ENCODE measurements around the gene NKAIN2.
A peak's percentile ranks its signal among the peaks of the same experiment; 100 is the strongest.

NKAIN2 gene

GRCh38 chr6:123879749-123880148 lies 76.1 kb downstream of the NKAIN2 start:
- H3K4me3 ChIP-seq (ENCODE audit: low read length in 2 of 2) = no peak overlapping the region
- no peaks in the 10 kb centered on the region for H3K36me3 ChIP-seq (ENCODE audit: control insufficient read depth in 2 of 2, insufficient read depth in 2 of 2, low read length in 2 of 2)
- no peak overlapping the region for H3K9ac ChIP-seq (ENCODE audit: low read length in 2 of 2)
- no peaks in the 10 kb centered on the region for H3K27me3 ChIP-seq (ENCODE audit: control insufficient read depth in 1 of 2, insufficient read depth in 2 of 2, low read length in 2 of 2)
- H3K9me3 ChIP-seq (ENCODE audit: control insufficient read depth in 2 of 2, low read length in 2 of 2) = peaks cover 0 to 2% of the 10 kb centered on the region in 2 donors
- H3K27ac ChIP-seq (ENCODE audit: low read length) = no peak overlapping the region
- H3K4me1 ChIP-seq (ENCODE audit: control insufficient read depth, insufficient read depth, low read length) = no peaks in the 10 kb centered on the region

GRCh38 chr6:123888771-123889513 lies 85.3 kb downstream of the NKAIN2 start:
- H3K27ac ChIP-seq (ENCODE audit: low read length) = no peak overlapping the region

GRCh38 chr6:123895346-123895745 lies 91.7 kb downstream of the NKAIN2 start:
- Histone ChIP-seq H3K27ac (ENCODE audit: low read length) (no peak overlapping the region), H3K9me3 (ENCODE audit: control insufficient read depth in 2 of 2, low read length in 2 of 2) (no peaks in the 10 kb centered on the region), H3K36me3 (ENCODE audit: control insufficient read depth in 2 of 2, insufficient read depth in 2 of 2, low read length in 2 of 2) (no peaks in the 10 kb centered on the region), H3K4me3 (ENCODE audit: low read length in 2 of 2) (no peak overlapping the region), H3K27me3 (ENCODE audit: control insufficient read depth in 1 of 2, insufficient read depth in 2 of 2, low read length in 2 of 2) (no peaks in the 10 kb centered on the region), H3K9ac (ENCODE audit: low read length in 2 of 2) (no peak overlapping the region), H3K4me1 (ENCODE audit: control insufficient read depth, insufficient read depth, low read length) (no peaks in the 10 kb centered on the region)

More at GRCh38 chr6:123888771-123889513, 85.3 kb downstream of the NKAIN2 start:
- H3K9me3 ChIP-seq (ENCODE audit: control insufficient read depth in 2 of 2, low read length in 2 of 2) = no peaks in the 10 kb centered on the region
- H3K4me1 ChIP-seq (ENCODE audit: control insufficient read depth, insufficient read depth, low read length) = no peaks in the 10 kb centered on the region
- no peak overlapping the region for H3K9ac ChIP-seq (ENCODE audit: low read length in 2 of 2)
- H3K36me3 ChIP-seq (ENCODE audit: control insufficient read depth in 2 of 2, insufficient read depth in 2 of 2, low read length in 2 of 2) = no peaks in the 10 kb centered on the region
- no peaks in the 10 kb centered on the region for H3K27me3 ChIP-seq (ENCODE audit: control insufficient read depth in 1 of 2, insufficient read depth in 2 of 2, low read length in 2 of 2)
- H3K4me3 ChIP-seq (ENCODE audit: low read length in 2 of 2) = peak overlapping the region in 1 of 2 donors; percentile 19

- no peaks in the 10 kb centered on the region for H3K36me3 ChIP-seq (ENCODE audit: control insufficient read depth in 2 of 2, insufficient read depth in 2 of 2, low read length in 2 of 2)
- no peak overlapping the region for H3K27ac ChIP-seq (ENCODE audit: low read length)
- no peak overlapping the region for H3K4me3 ChIP-seq (ENCODE audit: low read length in 2 of 2)
- H3K27me3 ChIP-seq (ENCODE audit: control insufficient read depth in 1 of 2, insufficient read depth in 2 of 2, low read length in 2 of 2) = no peaks in the 10 kb centered on the region
- no peaks in the 10 kb centered on the region for H3K9me3 ChIP-seq (ENCODE audit: control insufficient read depth in 2 of 2, low read length in 2 of 2)
- H3K4me1 ChIP-seq (ENCODE audit: control insufficient read depth, insufficient read depth, low read length) = no peaks in the 10 kb centered on the region
- no peak overlapping the region for H3K9ac ChIP-seq (ENCODE audit: low read length in 2 of 2)
These were observed 92.1 kb downstream of the NKAIN2 start for GRCh38 chr6:123895806-123896205.

- no peaks in the 10 kb centered on the region for H3K9me3 ChIP-seq (ENCODE audit: control insufficient read depth in 2 of 2, low read length in 2 of 2)
- no peak overlapping the region for H3K27ac ChIP-seq (ENCODE audit: low read length)
- no peak overlapping the region for H3K9ac ChIP-seq (ENCODE audit: low read length in 2 of 2)
- H3K4me1 ChIP-seq (ENCODE audit: control insufficient read depth, insufficient read depth, low read length) = no peaks in the 10 kb centered on the region
- no peaks in the 10 kb centered on the region for H3K27me3 ChIP-seq (ENCODE audit: control insufficient read depth in 1 of 2, insufficient read depth in 2 of 2, low read length in 2 of 2)
- no peaks in the 10 kb centered on the region for H3K36me3 ChIP-seq (ENCODE audit: control insufficient read depth in 2 of 2, insufficient read depth in 2 of 2, low read length in 2 of 2)
- H3K4me3 ChIP-seq (ENCODE audit: low read length in 2 of 2) = no peak overlapping the region
These were observed 93.2 kb downstream of the NKAIN2 start for GRCh38 chr6:123896869-123897268.

- no peaks in the 10 kb centered on the region for H3K36me3 ChIP-seq (ENCODE audit: control insufficient read depth in 2 of 2, insufficient read depth in 2 of 2, low read length in 2 of 2)
- no peaks in the 10 kb centered on the region for H3K27me3 ChIP-seq (ENCODE audit: control insufficient read depth in 1 of 2, insufficient read depth in 2 of 2, low read length in 2 of 2)
- H3K9me3 ChIP-seq (ENCODE audit: control insufficient read depth in 2 of 2, low read length in 2 of 2) = no peaks in the 10 kb centered on the region
- H3K4me1 ChIP-seq (ENCODE audit: control insufficient read depth, insufficient read depth, low read length) = no peaks in the 10 kb centered on the region
- H3K27ac ChIP-seq (ENCODE audit: low read length) = no peak overlapping the region
- H3K9ac ChIP-seq (ENCODE audit: low read length in 2 of 2) = no peak overlapping the region
- no peak overlapping the region for H3K4me3 ChIP-seq (ENCODE audit: low read length in 2 of 2)
These were observed 94.3 kb downstream of the NKAIN2 start for GRCh38 chr6:123897965-123898364.

- Histone ChIP-seq H3K4me3 (ENCODE audit: low read length in 2 of 2) (no peak overlapping the region), H3K9me3 (ENCODE audit: control insufficient read depth in 2 of 2, low read length in 2 of 2) (no peaks in the 10 kb centered on the region), H3K9ac (ENCODE audit: low read length in 2 of 2) (no peak overlapping the region), H3K27ac (ENCODE audit: low read length) (no peak overlapping the region), H3K27me3 (ENCODE audit: control insufficient read depth in 1 of 2, insufficient read depth in 2 of 2, low read length in 2 of 2) (no peaks in the 10 kb centered on the region), H3K4me1 (ENCODE audit: control insufficient read depth, insufficient read depth, low read length) (no peaks in the 10 kb centered on the region), H3K36me3 (ENCODE audit: control insufficient read depth in 2 of 2, insufficient read depth in 2 of 2, low read length in 2 of 2) (no peaks in the 10 kb centered on the region)
These were observed 95.0 kb downstream of the NKAIN2 start for GRCh38 chr6:123898665-123899064.

- H3K27ac ChIP-seq (ENCODE audit: low read length) = no peak overlapping the region
- no peaks in the 10 kb centered on the region for H3K27me3 ChIP-seq (ENCODE audit: control insufficient read depth in 1 of 2, insufficient read depth in 2 of 2, low read length in 2 of 2)
- no peaks in the 10 kb centered on the region for H3K9me3 ChIP-seq (ENCODE audit: control insufficient read depth in 2 of 2, low read length in 2 of 2)
- H3K4me1 ChIP-seq (ENCODE audit: control insufficient read depth, insufficient read depth, low read length) = no peaks in the 10 kb centered on the region
- no peak overlapping the region for H3K4me3 ChIP-seq (ENCODE audit: low read length in 2 of 2)
- no peaks in the 10 kb centered on the region for H3K36me3 ChIP-seq (ENCODE audit: control insufficient read depth in 2 of 2, insufficient read depth in 2 of 2, low read length in 2 of 2)
- H3K9ac ChIP-seq (ENCODE audit: low read length in 2 of 2) = no peak overlapping the region
These were observed 96.1 kb downstream of the NKAIN2 start for GRCh38 chr6:123899745-123900144.

- H3K4me1 ChIP-seq (ENCODE audit: control insufficient read depth, insufficient read depth, low read length) = no peaks in the 10 kb centered on the region
- H3K9ac ChIP-seq (ENCODE audit: low read length in 2 of 2) = no peak overlapping the region
- H3K27me3 ChIP-seq (ENCODE audit: control insufficient read depth in 1 of 2, insufficient read depth in 2 of 2, low read length in 2 of 2) = no peaks in the 10 kb centered on the region
- H3K36me3 ChIP-seq (ENCODE audit: control insufficient read depth in 2 of 2, insufficient read depth in 2 of 2, low read length in 2 of 2) = no peaks in the 10 kb centered on the region
- no peak overlapping the region for H3K4me3 ChIP-seq (ENCODE audit: low read length in 2 of 2)
- no peak overlapping the region for H3K27ac ChIP-seq (ENCODE audit: low read length)
- no peaks in the 10 kb centered on the region for H3K9me3 ChIP-seq (ENCODE audit: control insufficient read depth in 2 of 2, low read length in 2 of 2)
These were observed 97.8 kb downstream of the NKAIN2 start for GRCh38 chr6:123901436-123901835.

- Histone ChIP-seq H3K9ac (ENCODE audit: low read length in 2 of 2) (no peak overlapping the region), H3K9me3 (ENCODE audit: control insufficient read depth in 2 of 2, low read length in 2 of 2) (no peaks in the 10 kb centered on the region), H3K4me3 (ENCODE audit: low read length in 2 of 2) (no peak overlapping the region), H3K27me3 (ENCODE audit: control insufficient read depth in 1 of 2, insufficient read depth in 2 of 2, low read length in 2 of 2) (no peaks in the 10 kb centered on the region), H3K27ac (ENCODE audit: low read length) (no peak overlapping the region), H3K4me1 (ENCODE audit: control insufficient read depth, insufficient read depth, low read length) (no peaks in the 10 kb centered on the region), H3K36me3 (ENCODE audit: control insufficient read depth in 2 of 2, insufficient read depth in 2 of 2, low read length in 2 of 2) (no peaks in the 10 kb centered on the region)
These were observed 99.2 kb downstream of the NKAIN2 start for GRCh38 chr6:123902738-123903313.

- Histone ChIP-seq H3K27ac (ENCODE audit: low read length) (no peak overlapping the region), H3K4me3 (ENCODE audit: low read length in 2 of 2) (no peak overlapping the region), H3K9ac (ENCODE audit: low read length in 2 of 2) (no peak overlapping the region), H3K27me3 (ENCODE audit: control insufficient read depth in 1 of 2, insufficient read depth in 2 of 2, low read length in 2 of 2) (no peaks in the 10 kb centered on the region), H3K4me1 (ENCODE audit: control insufficient read depth, insufficient read depth, low read length) (no peaks in the 10 kb centered on the region), H3K9me3 (ENCODE audit: control insufficient read depth in 2 of 2, low read length in 2 of 2) (no peaks in the 10 kb centered on the region), H3K36me3 (ENCODE audit: control insufficient read depth in 2 of 2, insufficient read depth in 2 of 2, low read length in 2 of 2) (no peaks in the 10 kb centered on the region)
These were observed 100.6 kb downstream of the NKAIN2 start for GRCh38 chr6:123904228-123904627.
